LoVo (cell line): ENCODE measurements around the gene CD209.

Source experiments
- DNase-seq: peaks from one replicate; pipeline ENCODE4 v3.0.0-alpha.2; 2016; ENCODE audit warnings: low spot score

Gene CD209

GRCh38 chr19:7738023-7738422, 9.3 kb downstream of the CD209 start:
- DNase-seq, result no peak

GRCh38 chr19:7737215-7737614, 10.1 kb downstream of the CD209 start:
- DNase-seq, result no peak

GRCh38 chr19:7736148-7736547, 11.2 kb downstream of the CD209 start:
- DNase-seq, result no peak

GRCh38 chr19:7734220-7735203, 12.8 kb downstream of the CD209 start:
- DNase-seq, result no peak

GRCh38 chr19:7733376-7733775, 14.0 kb downstream of the CD209 start:
- DNase-seq, result no peak

- DNase-seq, result no peak
Measured at GRCh38 chr19:7732045-7732444, 15.3 kb downstream of the CD209 start, which contains the start of gene CLEC4G. CLEC4G (minus strand) TSS chr19:7732110; CDS start chr19:7732102, 8 bp downstream.

GRCh38 chr19:7731615-7732014, 15.7 kb downstream of the CD209 start:
- no peak for DNase-seq

- DNase-seq, result no peak
Measured at GRCh38 chr19:7731218-7731595, 16.1 kb downstream of the CD209 start.

- DNase-seq, result no peak
Measured at GRCh38 chr19:7730286-7731217, 16.8 kb downstream of the CD209 start.

- no peak for DNase-seq
Measured at GRCh38 chr19:7729831-7730285, 17.5 kb downstream of the CD209 start.

- DNase-seq, result peak; percentile 2
Measured at GRCh38 chr19:7729211-7729610, 18.1 kb downstream of the CD209 start.

GRCh38 chr19:7725791-7726190, 21.5 kb downstream of the CD209 start:
- DNase-seq, result no peak

- DNase-seq, result no peak
Measured at GRCh38 chr19:7722231-7722651, 25.1 kb downstream of the CD209 start.

GRCh38 chr19:7720351-7720750, 27.0 kb downstream of the CD209 start:
- no peak for DNase-seq

- no peak for DNase-seq
Measured at GRCh38 chr19:7718668-7719067, 28.7 kb downstream of the CD209 start.

GRCh38 chr19:7716762-7717161, 30.6 kb downstream of the CD209 start:
- no peak for DNase-seq

GRCh38 chr19:7715671-7716070, 31.7 kb downstream of the CD209 start:
- DNase-seq, result no peak

- no peak for DNase-seq
Measured at GRCh38 chr19:7710616-7711015, 36.7 kb downstream of the CD209 start.

GRCh38 chr19:7709932-7710460, 37.3 kb downstream of the CD209 start:
- DNase-seq, result no peak

- DNase-seq, result no peak
Measured at GRCh38 chr19:7706955-7707456, 40.3 kb downstream of the CD209 start.

GRCh38 chr19:7706188-7706954, 41.0 kb downstream of the CD209 start:
- DNase-seq, result no peak
